GM12878 (cell line): ENCODE data around the gene CHCHD6. TPM values are rescaled to one million over a fixed set of nuclear protein-coding genes. Genes with fewer than 3 reads are reported as not detected.

ENCODE experiments used
- ATAC-seq: fragments of 200-7000 bp; cut with Tn5 transposase; 3 replicates; pipeline ENCODE4 v1.9.1; 2020; ENCODE audit warnings: mild to moderate bottlenecking, moderate library complexity
- BruUV-seq: library from RNA; stranded (reverse); fragments of 400-500 nt; replicated peaks from 2 replicates; lab custom pipeline; 2021; lab: Mats Ljungman, UMichigan
- CTCF ChIA-PET: fragments of 300-600 bp; sonication (Branson Sonifier 250); formaldehyde crosslinking; extraction: SDS; loops from one replicate; lab custom pipeline; 2021; ENCODE audit warnings: inconsistent platforms; lab: Yijun Ruan, JAX
- POLR2A ChIA-PET: fragments of 350-600 bp; formaldehyde crosslinking; extraction: SDS; loops from one replicate; lab custom pipeline; 2021; ENCODE audit warnings: inconsistent platforms; lab: Charles Lee
- RAD21 ChIA-PET: fragments of 300-600 bp; sonication (Branson Sonifier 250); formaldehyde crosslinking; loops from one replicate; lab custom pipeline; 2023; ENCODE audit warnings: antibody characterized with exemption; ENCODE audit not compliant: unreplicated experiment; lab: Charles Lee
- SMC1A ChIA-PET: fragments of 300-600 bp; sonication (Branson Sonifier 250); formaldehyde crosslinking; loops from one replicate; lab custom pipeline; 2023; ENCODE audit not compliant: unreplicated experiment, uncharacterized antibody; lab: Charles Lee
- DNase-seq: peaks from one replicate; pipeline ENCODE4 v3.0.0-alpha.2; 2011; ENCODE audit warnings: low read depth, low spot score
- FAIRE-seq: peaks from 3 replicates; lab custom pipeline; 2011; peaks lifted over from hg19 to GRCh38; lab: Jason Lieb, UNC
- H2AFZ ChIP-seq: 2 replicates; pipeline ENCODE4 v1.6.0; 2011; ENCODE audit warnings: low read depth, low read length, control low read depth; ENCODE audit not compliant: control insufficient read depth
- H3K27ac ChIP-seq: 2 replicates; pipeline ENCODE4 v1.5.1; 2011; ENCODE audit warnings: control low read depth; ENCODE audit not compliant: control insufficient read depth, insufficient read depth
- H3K27me3 ChIP-seq, 2 experiments: replicated peaks in 1 of 2; 2 replicates each; pipeline versions ENCODE4 v1.6.0 to v1.6.1; 2011; ENCODE audit warnings: low read length in 1 of 2; ENCODE audit not compliant: control insufficient read depth in 2 of 2, insufficient read depth in 2 of 2
- H3K36me3 ChIP-seq, 2 experiments: 2 replicates each; pipeline ENCODE4 v1.5.1; 2011; ENCODE audit warnings: low read length in 1 of 2; ENCODE audit not compliant: control insufficient read depth in 2 of 2, insufficient read depth in 2 of 2
- H3K4me1 ChIP-seq: 2 replicates; pipeline ENCODE4 v1.6.1; 2011; ENCODE audit warnings: mild to moderate bottlenecking, low read length, moderate library complexity, mixed read lengths; ENCODE audit not compliant: control insufficient read depth, insufficient read depth
- H3K4me2 ChIP-seq: 2 replicates; pipeline ENCODE4 v1.6.0; 2011; ENCODE audit warnings: control low read depth; ENCODE audit not compliant: control insufficient read depth, insufficient read depth
- H3K4me3 ChIP-seq: fragments of 200-600 bp; sonication (generic); 2 replicates; pipeline ENCODE4 v1.5.1; 2016
- H3K79me2 ChIP-seq: 2 replicates; pipeline ENCODE4 v1.6.0; 2011; ENCODE audit warnings: low read length; ENCODE audit not compliant: control insufficient read depth, insufficient read depth
- H3K9ac ChIP-seq: 2 replicates; pipeline ENCODE4 v1.8.0; 2011; ENCODE audit warnings: low read length, control low read depth, mixed read lengths; ENCODE audit not compliant: control insufficient read depth, insufficient read depth
- H3K9me3 ChIP-seq: replicated peaks from 3 replicates; pipeline ENCODE4 v1.5.1; 2011; ENCODE audit warnings: mild to moderate bottlenecking, low read length; ENCODE audit not compliant: control insufficient read depth, insufficient read depth
- H4K20me1 ChIP-seq: 2 replicates; pipeline ENCODE4 v1.6.0; 2011; ENCODE audit not compliant: control insufficient read depth, insufficient read depth
- BACH1 ChIP-seq: fragments of 450-650 bp; IDR thresholded peaks from 2 replicates; pipeline ENCODE4 v1.6.1; 2017; ENCODE audit warnings: mild to moderate bottlenecking, borderline replicate concordance
- BCL11A ChIP-seq: IDR thresholded peaks from 2 replicates; pipeline ENCODE4 v1.6.1; 2011; ENCODE audit warnings: low read depth, low read length
- CREB1 ChIP-seq: IDR thresholded peaks from 2 replicates; pipeline ENCODE4 v1.6.1; 2012; ENCODE audit warnings: low read depth, mild to moderate bottlenecking, inconsistent platforms
- NFXL1 ChIP-seq: fragments of 450-650 bp; IDR thresholded peaks from 2 replicates; pipeline ENCODE4 v1.6.1; 2017; ENCODE audit warnings: antibody characterized with exemption, mild to moderate bottlenecking, borderline replicate concordance
- PML ChIP-seq: IDR thresholded peaks from 2 replicates; pipeline ENCODE4 v1.6.1; 2012; ENCODE audit warnings: low read length, inconsistent platforms
- SPI1 ChIP-seq: IDR thresholded peaks from 2 replicates; pipeline ENCODE4 v1.6.1; 2011; ENCODE audit warnings: low read depth, mild to moderate bottlenecking, low read length, moderate library complexity, borderline replicate concordance; ENCODE audit not compliant: insufficient read depth
- TCF12 ChIP-seq: IDR thresholded peaks from 2 replicates; pipeline ENCODE4 v1.6.1; 2011; ENCODE audit warnings: low read depth, mild to moderate bottlenecking, low read length
- WGBS: methylation state at CpG from one replicate; pipeline ENCODE4 v1.1.6; 2016; ENCODE audit warnings: low lambda C conversion rate; ENCODE audit not compliant: insufficient replicate concordance, insufficient coverage; ENCODE audit errors: missing lambda C conversion rate; 5-methylcytosine and 5-hydroxymethylcytosine counted together
- in situ Hi-C: fragments of 300-500 bp; cut with MboI; formaldehyde crosslinking; loops from 9 replicates; pipeline ENCODE4 v1.14.3; 2018; ENCODE audit warnings: mixed read lengths
- intact Hi-C: fragments of 100-400 bp; cut with micrococcal nuclease; formaldehyde crosslinking; loops from one replicate; pipeline ENCODE4 v1.14.2; 2022; ENCODE audit not compliant: unreplicated experiment
- polyA plus RNA-seq, 11 experiments: library from polyadenylated mRNA; depleted of rRNA in 4 of 11; unstranded in 6 of 11; stranded (reverse) in 5 of 11; fragments of >200 nt; fragmentation: Nextera tagmentation in 4 of 11; fragmentation: Illumina TruSeq in 1 of 11; extraction: Ambion mirVana in 4 of 11; extraction: Trizol in 1 of 11; gene quantifications; 1 replicate in 1 of 11; 2 replicates in 10 of 11; pipeline versions ENCODE4 v1.2.1 to v1.2.3, GENCODE V29; 2011 to 2016; ENCODE audit warnings: inconsistent platforms in 2 of 11, missing spikeins in 2 of 11, low read depth in 1 of 11
- total RNA-seq, 4 experiments: library from RNA; depleted of rRNA in 3 of 4; stranded (reverse); fragments of >200 nt in 3 of 4; fragmentation: Illumina TruSeq in 1 of 4; extraction: Trizol in 1 of 4; gene quantifications; 2 replicates each; pipeline versions ENCODE4 v1.2.1 to v1.2.3, GENCODE V29; 2013 to 2021
- TF ChIP-seq, protein P1 (sequence below): fragments of 450-650 bp; formaldehyde crosslinking; IDR thresholded peaks from 2 replicates; pipeline ENCODE4 v1.4.0; 2022; ENCODE audit warnings: mild to moderate bottlenecking, moderate library complexity
- TF ChIP-seq, protein P2 (sequence below): fragments of 450-650 bp; IDR thresholded peaks from 2 replicates; pipeline ENCODE4 v1.6.1; 2014; ENCODE audit warnings: mild to moderate bottlenecking

CHCHD6 gene
- total and polyA plus RNA-seq, 10 of the 15 experiments (the other 5 are each of a cell fraction or from before 2014, with no cell fraction given): 2.7 to 16.7 (median 12.3) TPM

DNA sequence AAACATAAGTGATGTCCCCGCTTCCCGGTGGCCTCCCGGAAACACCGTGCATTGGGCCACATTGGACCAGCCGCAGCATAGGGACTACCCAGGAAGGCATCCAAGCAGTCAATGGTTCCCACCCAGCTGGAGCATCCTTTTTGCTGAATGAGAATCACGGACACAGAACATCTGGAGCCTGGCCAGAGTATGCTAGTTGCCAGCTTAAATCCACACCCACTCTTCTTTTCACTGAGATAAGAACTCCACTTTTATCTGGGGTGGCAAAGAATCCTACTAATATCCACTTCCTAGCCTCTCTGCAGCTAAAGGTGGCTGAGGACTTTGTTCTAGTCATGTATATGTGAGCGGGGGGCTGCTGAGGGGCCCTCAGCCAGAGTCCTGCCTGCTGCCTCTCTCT is 183.6 kb downstream of the CHCHD6 start:
- Histone ChIP-seq H3K27me3 (no peaks in the 10 kb centered on the region), H3K9me3 (no peaks in the 10 kb centered on the region), H3K27ac (no peak overlapping the region), H3K9ac (no peak overlapping the region), H3K79me2 (no peaks in the 10 kb centered on the region), H3K36me3 (no peaks in the 10 kb centered on the region), H3K4me1 (peaks cover 6% of the 10 kb centered on the region; the same call in 1 of the 2 replicates), H3K4me2 (no peak overlapping the region), H3K4me3 (no peak overlapping the region), H4K20me1 (no peaks in the 10 kb centered on the region), H2AFZ (no peak overlapping the region)
- BruUV-seq: no TSS peak
- RAD21 ChIA-PET: no interaction called here
- intact Hi-C loops (no loop called here), in situ Hi-C loops (no loop called here)
- ATAC-seq (no peak), FAIRE-seq (no peak), DNase-seq (no peak)
- 88% methylated on average over 7 of the region's 7 CpGs for WGBS
- TF ChIP-seq CREB1 (no peak), BACH1 (no peak), SPI1 (no peak), BCL11A (no peak), PML (no peak), TCF12 (no peak), NFXL1 (no peak)
- TF ChIP-seq, protein P1, sequence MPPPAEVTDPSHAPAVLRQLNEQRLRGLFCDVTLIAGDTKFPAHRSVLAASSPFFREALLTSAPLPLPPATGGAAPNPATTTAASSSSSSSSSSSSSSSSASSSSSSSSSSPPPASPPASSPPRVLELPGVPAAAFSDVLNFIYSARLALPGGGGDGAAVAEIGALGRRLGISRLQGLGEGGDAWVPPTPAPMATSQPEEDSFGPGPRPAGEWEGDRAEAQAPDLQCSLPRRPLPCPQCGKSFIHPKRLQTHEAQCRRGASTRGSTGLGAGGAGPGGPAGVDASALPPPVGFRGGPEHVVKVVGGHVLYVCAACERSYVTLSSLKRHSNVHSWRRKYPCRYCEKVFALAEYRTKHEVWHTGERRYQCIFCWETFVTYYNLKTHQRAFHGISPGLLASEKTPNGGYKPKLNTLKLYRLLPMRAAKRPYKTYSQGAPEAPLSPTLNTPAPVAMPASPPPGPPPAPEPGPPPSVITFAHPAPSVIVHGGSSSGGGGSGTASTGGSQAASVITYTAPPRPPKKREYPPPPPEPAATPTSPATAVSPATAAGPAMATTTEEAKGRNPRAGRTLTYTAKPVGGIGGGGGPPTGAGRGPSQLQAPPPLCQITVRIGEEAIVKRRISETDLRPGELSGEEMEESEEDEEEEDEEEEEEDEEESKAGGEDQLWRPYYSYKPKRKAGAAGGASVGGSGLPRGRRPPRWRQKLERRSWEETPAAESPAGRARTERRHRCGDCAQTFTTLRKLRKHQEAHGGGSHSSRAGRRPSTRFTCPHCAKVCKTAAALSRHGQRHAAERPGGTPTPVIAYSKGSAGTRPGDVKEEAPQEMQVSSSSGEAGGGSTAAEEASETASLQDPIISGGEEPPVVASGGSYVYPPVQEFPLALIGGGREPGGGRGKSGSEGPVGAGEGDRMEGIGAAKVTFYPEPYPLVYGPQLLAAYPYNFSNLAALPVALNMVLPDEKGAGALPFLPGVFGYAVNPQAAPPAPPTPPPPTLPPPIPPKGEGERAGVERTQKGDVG (CRISPR knock-in tag): no peak
- TF ChIP-seq, protein P2, sequence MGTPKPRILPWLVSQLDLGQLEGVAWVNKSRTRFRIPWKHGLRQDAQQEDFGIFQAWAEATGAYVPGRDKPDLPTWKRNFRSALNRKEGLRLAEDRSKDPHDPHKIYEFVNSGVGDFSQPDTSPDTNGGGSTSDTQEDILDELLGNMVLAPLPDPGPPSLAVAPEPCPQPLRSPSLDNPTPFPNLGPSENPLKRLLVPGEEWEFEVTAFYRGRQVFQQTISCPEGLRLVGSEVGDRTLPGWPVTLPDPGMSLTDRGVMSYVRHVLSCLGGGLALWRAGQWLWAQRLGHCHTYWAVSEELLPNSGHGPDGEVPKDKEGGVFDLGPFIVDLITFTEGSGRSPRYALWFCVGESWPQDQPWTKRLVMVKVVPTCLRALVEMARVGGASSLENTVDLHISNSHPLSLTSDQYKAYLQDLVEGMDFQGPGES: no peak
- POLR2A ChIA-PET: interaction anchor here (0.7 kb wide), 1 partner anchor 85 kb away, joined by 3 read pairs; no protein-coding TSS in a partner anchor
- CTCF ChIA-PET: interaction anchor here (1.5 kb wide), 1 partner anchor 9 kb away, joined by 5 read pairs; no protein-coding TSS in a partner anchor
- SMC1A ChIA-PET: interaction anchor here (0.8 to 0.9 kb wide), 2 partner anchors 32 to 136 kb away, joined by 3 to 5 read pairs; no protein-coding TSS in a partner anchor
